ENCODE measurements around the gene MYNN.

Gene MYNN

DNA sequence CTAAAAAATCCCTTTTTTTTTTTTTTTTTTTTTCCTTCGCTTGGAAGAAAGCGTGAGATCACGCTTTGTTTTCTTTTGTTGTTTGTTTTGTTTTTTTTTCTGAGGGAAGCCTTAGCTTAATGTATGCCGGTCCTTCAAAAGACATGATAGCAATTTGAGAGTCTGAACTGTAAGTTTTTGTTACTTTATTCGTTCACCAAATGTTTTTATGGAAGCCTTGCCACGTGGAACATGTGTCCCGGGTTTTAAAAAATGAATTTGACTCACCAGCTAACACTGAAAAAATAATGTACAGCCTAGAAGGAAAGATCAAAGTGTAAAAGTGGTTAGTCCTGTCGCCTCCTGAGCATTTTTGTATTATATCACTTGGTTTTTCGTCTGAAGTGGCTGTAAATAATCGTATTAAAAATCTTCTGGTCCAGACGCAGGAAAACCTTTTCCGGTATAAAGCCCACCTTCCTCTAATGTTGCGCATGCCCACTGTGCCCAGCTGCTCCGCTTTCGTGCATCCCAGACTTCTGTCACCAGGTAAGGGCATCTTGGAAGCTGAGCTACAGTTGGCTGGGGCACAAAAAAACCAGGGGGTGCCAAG, 795 bp upstream of the MYNN start:
- TF ChIP-seq, protein P1, sequence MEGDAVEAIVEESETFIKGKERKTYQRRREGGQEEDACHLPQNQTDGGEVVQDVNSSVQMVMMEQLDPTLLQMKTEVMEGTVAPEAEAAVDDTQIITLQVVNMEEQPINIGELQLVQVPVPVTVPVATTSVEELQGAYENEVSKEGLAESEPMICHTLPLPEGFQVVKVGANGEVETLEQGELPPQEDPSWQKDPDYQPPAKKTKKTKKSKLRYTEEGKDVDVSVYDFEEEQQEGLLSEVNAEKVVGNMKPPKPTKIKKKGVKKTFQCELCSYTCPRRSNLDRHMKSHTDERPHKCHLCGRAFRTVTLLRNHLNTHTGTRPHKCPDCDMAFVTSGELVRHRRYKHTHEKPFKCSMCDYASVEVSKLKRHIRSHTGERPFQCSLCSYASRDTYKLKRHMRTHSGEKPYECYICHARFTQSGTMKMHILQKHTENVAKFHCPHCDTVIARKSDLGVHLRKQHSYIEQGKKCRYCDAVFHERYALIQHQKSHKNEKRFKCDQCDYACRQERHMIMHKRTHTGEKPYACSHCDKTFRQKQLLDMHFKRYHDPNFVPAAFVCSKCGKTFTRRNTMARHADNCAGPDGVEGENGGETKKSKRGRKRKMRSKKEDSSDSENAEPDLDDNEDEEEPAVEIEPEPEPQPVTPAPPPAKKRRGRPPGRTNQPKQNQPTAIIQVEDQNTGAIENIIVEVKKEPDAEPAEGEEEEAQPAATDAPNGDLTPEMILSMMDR (IDR thresholded peaks at IDR 0.05; ENCODE audit: low read depth, low read length) = no peak
- no peaks in the 10 kb centered on the region for H3K9me3 ChIP-seq
- no peaks in the 10 kb centered on the region for H3K4me1 ChIP-seq
- peak overlapping the region; percentile 98 for H3K4me3 ChIP-seq (ENCODE audit: low read depth, low read length)
- peak; percentile 81 for DNase-seq
- peaks cover 24% of the 10 kb centered on the region for H3K36me3 ChIP-seq
- no peaks in the 10 kb centered on the region for H3K27me3 ChIP-seq

DNA sequence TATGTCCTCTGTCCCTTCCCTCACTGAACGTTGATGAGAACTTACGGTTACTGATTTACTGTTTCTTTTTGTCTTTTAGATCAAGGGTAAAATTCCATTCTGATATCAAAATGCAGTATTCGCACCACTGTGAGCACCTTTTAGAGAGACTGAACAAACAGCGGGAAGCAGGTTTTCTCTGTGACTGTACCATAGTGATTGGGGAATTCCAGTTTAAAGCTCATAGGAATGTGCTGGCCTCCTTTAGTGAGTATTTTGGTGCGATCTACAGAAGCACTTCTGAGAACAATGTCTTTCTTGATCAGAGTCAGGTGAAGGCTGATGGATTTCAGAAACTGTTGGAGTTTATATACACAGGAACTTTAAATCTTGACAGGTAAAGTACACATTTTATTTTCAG, 990 bp downstream of the MYNN start:
- peak overlapping the region; percentile 98 for H3K4me3 ChIP-seq (ENCODE audit: low read depth, low read length)
- H3K27me3 ChIP-seq = no peaks in the 10 kb centered on the region
- no peaks in the 10 kb centered on the region for H3K4me1 ChIP-seq
- peaks cover 41% of the 10 kb centered on the region for H3K36me3 ChIP-seq
- DNase-seq = no peak
- TF ChIP-seq, protein P1 (IDR thresholded peaks at IDR 0.05; ENCODE audit: low read depth, low read length) = no peak
- H3K9me3 ChIP-seq = no peaks in the 10 kb centered on the region

DNA sequence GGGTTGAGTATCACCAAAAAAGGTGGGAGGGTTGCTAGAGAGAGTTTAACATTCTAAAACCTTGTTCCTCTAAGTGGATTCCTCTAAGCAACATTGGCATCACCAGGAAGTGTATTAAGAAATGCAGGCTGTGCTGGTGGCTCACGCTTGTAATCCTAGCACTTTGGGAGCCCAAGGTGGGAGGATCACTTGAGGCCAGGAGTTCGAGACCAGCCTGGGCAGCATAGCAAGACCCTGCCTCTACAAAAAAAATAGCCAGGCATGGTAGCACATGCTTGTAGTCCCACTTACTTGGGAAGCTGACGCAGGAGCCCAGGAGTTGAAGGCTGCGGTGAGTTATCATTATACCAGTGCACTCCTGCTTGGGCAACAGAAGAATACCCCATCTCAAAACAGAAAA, 4.6 kb downstream of the MYNN start:
- Histone ChIP-seq H3K4me3 (ENCODE audit: low read depth, low read length) (no peak overlapping the region), H3K9me3 (no peaks in the 10 kb centered on the region), H3K4me1 (no peaks in the 10 kb centered on the region), H3K27me3 (no peaks in the 10 kb centered on the region), H3K36me3 (peaks cover 75% of the 10 kb centered on the region)
- no peak for DNase-seq
- TF ChIP-seq, protein P1 (IDR thresholded peaks at IDR 0.05; ENCODE audit: low read depth, low read length) = no peak

DNA sequence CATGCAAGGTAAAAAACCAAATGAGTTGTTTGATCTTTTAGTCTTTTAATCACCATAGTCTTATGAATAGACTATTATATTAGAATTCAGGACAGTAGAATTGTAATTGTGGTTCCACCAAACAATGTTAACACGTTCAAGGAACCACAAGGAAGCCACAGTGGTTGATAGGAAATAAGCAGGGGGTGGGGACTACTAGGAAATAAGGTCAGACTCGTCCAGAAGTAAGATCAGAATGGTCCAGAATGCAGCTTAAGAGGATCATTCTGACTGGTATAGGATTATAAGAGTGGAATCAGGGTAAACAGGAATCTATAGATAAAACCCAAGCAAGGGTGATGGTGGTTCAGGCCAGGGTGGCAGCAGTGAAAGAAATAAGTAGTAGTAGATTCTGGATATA, 7.5 kb downstream of the MYNN start:
- peaks cover 91% of the 10 kb centered on the region for H3K36me3 ChIP-seq
- no peak overlapping the region for H3K4me3 ChIP-seq (ENCODE audit: low read depth, low read length)
- no peaks in the 10 kb centered on the region for H3K9me3 ChIP-seq
- H3K27me3 ChIP-seq = no peaks in the 10 kb centered on the region
- TF ChIP-seq, protein P1 (IDR thresholded peaks at IDR 0.05; ENCODE audit: low read depth, low read length) = no peak
- no peak for DNase-seq
- H3K4me1 ChIP-seq = no peaks in the 10 kb centered on the region

DNA sequence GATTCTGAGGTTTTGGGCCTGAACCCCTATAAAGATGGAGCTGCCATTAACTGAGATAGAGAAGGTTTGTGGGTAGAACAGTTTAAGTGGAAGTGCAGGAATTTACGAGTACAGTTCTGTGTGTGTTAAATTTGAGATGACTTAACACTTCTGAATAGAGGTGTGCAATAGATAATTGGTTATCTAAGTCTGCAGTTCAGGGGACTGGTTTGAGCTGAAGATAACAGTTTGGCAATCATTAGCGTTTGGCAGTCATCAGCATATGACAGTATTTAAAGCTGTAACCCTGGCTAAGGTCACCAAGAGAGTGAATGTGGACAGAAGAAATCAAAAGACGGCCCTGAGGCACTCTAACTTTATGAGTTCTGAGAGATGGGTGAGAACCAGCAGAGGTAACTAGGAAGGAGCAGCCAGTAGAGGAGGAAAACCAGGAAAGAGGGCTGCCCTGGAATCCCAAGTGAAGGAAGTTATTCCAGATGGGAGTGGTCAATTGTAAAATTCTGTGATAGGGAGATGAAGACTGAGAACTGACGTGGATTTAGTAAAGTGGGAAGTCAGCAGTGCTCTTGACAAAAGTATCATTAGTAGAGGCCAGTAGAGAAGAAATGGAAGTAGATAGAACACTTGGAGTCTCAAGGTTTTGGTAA, 8.1 kb downstream of the MYNN start:
- TF ChIP-seq, protein P1 (IDR thresholded peaks at IDR 0.05; ENCODE audit: low read depth, low read length) = no peak
- Histone ChIP-seq H3K4me1 (no peaks in the 10 kb centered on the region), H3K36me3 (peaks cover 90% of the 10 kb centered on the region), H3K27me3 (no peaks in the 10 kb centered on the region), H3K9me3 (no peaks in the 10 kb centered on the region), H3K4me3 (ENCODE audit: low read depth, low read length) (no peak overlapping the region)
- no peak for DNase-seq

DNA sequence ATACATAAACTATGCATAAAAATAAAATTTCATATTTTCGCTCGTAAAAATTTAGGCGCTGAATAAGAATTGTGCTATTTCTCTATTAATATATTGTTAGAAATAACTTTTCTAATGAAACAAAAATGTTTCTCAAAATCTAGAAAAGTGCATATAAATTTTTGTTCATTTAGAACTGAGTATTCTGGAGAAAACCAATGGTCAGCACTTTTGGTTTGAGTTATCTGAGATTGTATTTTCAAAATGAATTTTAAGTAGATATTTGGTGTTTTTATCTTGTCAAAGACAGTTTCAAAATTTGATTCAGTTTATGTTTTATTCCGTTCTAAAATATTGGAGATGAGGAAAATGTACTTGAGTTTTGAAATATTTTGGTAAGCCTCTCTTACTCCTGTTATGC, 13.9 kb downstream of the MYNN start:
- H3K36me3 ChIP-seq = peaks cover 60% of the 10 kb centered on the region
- DNase-seq = no peak
- TF ChIP-seq, protein P1 (IDR thresholded peaks at IDR 0.05; ENCODE audit: low read depth, low read length) = no peak
- H3K9me3 ChIP-seq = no peaks in the 10 kb centered on the region
- H3K4me1 ChIP-seq = no peaks in the 10 kb centered on the region
- H3K27me3 ChIP-seq = no peaks in the 10 kb centered on the region
- H3K4me3 ChIP-seq (ENCODE audit: low read depth, low read length) = no peak overlapping the region
